Glutamatergic neuron (in vitro differentiated cells): Measurements from ENCODE around the gene POU6F1. TPM values are rescaled to one million over a fixed set of nuclear protein-coding genes. Genes with fewer than 3 reads are reported as not detected.

Source experiments
- DNase-seq: peaks from one replicate; pipeline ENCODE4 v3.0.0; 2022
- H3K27ac Mint-ChIP-seq: one replicate; pipeline ENCODE4 v1.8.0; 2020; ENCODE audit warnings: mild to moderate bottlenecking, mixed read lengths, inconsistent platforms; ENCODE audit not compliant: unreplicated experiment
- H3K27me3 Mint-ChIP-seq: one replicate; pipeline ENCODE4 v1.8.0; 2020; ENCODE audit warnings: mild to moderate bottlenecking, moderate library complexity, mixed read lengths, inconsistent platforms; ENCODE audit not compliant: unreplicated experiment
- H3K36me3 Mint-ChIP-seq: one replicate; pipeline ENCODE4 v1.8.0; 2020; ENCODE audit warnings: mild to moderate bottlenecking, mixed read lengths, inconsistent platforms; ENCODE audit not compliant: unreplicated experiment
- H3K4me1 Mint-ChIP-seq: one replicate; pipeline ENCODE4 v1.8.0; 2020; ENCODE audit warnings: mild to moderate bottlenecking, low read depth, mixed read lengths, inconsistent platforms; ENCODE audit not compliant: unreplicated experiment
- H3K4me3 Mint-ChIP-seq: one replicate; pipeline ENCODE4 v1.8.0; 2020; ENCODE audit warnings: mild to moderate bottlenecking, mixed read lengths, inconsistent platforms; ENCODE audit not compliant: unreplicated experiment
- H3K9me3 Mint-ChIP-seq: one replicate; pipeline ENCODE4 v1.8.0; 2020; ENCODE audit warnings: mild to moderate bottlenecking, moderate library complexity, mixed read lengths, inconsistent platforms; ENCODE audit not compliant: unreplicated experiment
- total RNA-seq: library from RNA; stranded (reverse); fragmentation: NEBNext Ultra II Directional; extraction: Animal tissue kit (Norgen Biotek cat#: 25700); gene quantifications from one replicate; pipeline ENCODE4 v1.2.1, GENCODE V29; 2021; ENCODE audit not compliant: unreplicated experiment
- TF ChIP-seq, protein P1 (sequence below): fragments of 200-600 bp; sonication (generic); IDR thresholded peaks from one replicate; pipeline ENCODE4 v1.5.0; 2021; ENCODE audit not compliant: partially characterized antibody, unreplicated experiment

POU6F1 gene
- total RNA-seq, 1 donor from 2014 or later, result 6.0 TPM

- Mint-ChIP-seq H3K9me3 (peaks cover 1% of the 10 kb centered on the region), H3K27me3 (peaks cover 2% of the 10 kb centered on the region), H3K4me1 (peaks cover 3% of the 10 kb centered on the region), H3K4me3 (no peak overlapping the region), H3K27ac (no peak overlapping the region), H3K36me3 (no peaks in the 10 kb centered on the region)
- TF ChIP-seq, protein P1, sequence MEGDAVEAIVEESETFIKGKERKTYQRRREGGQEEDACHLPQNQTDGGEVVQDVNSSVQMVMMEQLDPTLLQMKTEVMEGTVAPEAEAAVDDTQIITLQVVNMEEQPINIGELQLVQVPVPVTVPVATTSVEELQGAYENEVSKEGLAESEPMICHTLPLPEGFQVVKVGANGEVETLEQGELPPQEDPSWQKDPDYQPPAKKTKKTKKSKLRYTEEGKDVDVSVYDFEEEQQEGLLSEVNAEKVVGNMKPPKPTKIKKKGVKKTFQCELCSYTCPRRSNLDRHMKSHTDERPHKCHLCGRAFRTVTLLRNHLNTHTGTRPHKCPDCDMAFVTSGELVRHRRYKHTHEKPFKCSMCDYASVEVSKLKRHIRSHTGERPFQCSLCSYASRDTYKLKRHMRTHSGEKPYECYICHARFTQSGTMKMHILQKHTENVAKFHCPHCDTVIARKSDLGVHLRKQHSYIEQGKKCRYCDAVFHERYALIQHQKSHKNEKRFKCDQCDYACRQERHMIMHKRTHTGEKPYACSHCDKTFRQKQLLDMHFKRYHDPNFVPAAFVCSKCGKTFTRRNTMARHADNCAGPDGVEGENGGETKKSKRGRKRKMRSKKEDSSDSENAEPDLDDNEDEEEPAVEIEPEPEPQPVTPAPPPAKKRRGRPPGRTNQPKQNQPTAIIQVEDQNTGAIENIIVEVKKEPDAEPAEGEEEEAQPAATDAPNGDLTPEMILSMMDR, result no peak
- DNase-seq, result no peak
Observed at GRCh38 chr12:51199366-51199945, 18.4 kb downstream of the POU6F1 start.

DNA sequence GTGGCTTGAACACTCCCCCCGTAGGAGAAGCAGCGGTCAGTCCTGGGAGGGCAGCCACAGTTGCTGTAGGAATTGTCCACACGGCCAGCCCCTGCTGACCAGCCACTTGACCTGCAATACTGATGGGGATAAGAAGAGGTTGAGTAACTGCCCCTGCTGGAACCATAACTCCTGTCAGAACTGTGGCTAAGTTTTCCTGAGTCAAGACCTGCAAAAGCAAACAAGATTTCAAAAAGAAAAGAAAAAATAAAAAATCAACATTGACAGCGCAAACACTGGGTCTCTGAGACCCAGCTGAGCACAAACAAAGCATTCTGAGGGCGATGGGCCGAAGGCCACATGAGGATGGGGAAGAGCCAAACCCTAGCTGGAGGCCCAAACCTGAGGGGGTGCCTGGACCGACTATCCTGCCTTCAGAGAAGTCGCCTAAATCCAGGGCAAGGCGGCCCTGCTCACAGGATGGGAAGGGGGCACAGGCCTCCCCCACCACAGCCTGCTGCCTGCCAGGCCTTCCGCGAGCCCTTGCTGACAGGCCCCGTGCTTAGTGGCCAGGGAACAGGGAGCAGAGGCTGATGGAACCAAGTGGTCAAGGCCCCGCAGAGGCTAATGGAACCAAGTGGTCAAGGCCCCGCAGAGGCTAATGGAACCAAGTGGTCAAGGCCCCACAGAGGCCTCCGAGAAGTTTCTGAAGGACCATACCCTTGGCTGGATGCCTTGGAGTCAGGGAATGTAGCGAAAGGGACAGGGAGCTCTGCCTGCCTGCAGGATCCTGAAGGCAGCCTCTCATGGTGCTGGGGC, 19.1 kb downstream of the POU6F1 start:
- no peak overlapping the region for H3K27ac Mint-ChIP-seq
- TF ChIP-seq, protein P1, result no peak

GRCh38 chr12:51197736-51198567, 19.9 kb downstream of the POU6F1 start:
- peaks cover 1% of the 10 kb centered on the region for H3K9me3 Mint-ChIP-seq
- no peak overlapping the region for H3K27ac Mint-ChIP-seq
- no peaks in the 10 kb centered on the region for H3K36me3 Mint-ChIP-seq
- H3K4me1 Mint-ChIP-seq, result peaks cover 5% of the 10 kb centered on the region
- no peak overlapping the region for H3K4me3 Mint-ChIP-seq
- TF ChIP-seq, protein P1, result no peak
- H3K27me3 Mint-ChIP-seq, result peaks cover 2% of the 10 kb centered on the region
- no peak for DNase-seq

More for the DNA sequence above, 19.1 kb downstream of the POU6F1 start:
- DNase-seq, result no peak
- H3K36me3 Mint-ChIP-seq, result no peaks in the 10 kb centered on the region
- H3K27me3 Mint-ChIP-seq, result peaks cover 2% of the 10 kb centered on the region
- peaks cover 1% of the 10 kb centered on the region for H3K9me3 Mint-ChIP-seq
- no peak overlapping the region for H3K4me3 Mint-ChIP-seq
- peaks cover 3% of the 10 kb centered on the region for H3K4me1 Mint-ChIP-seq

DNA sequence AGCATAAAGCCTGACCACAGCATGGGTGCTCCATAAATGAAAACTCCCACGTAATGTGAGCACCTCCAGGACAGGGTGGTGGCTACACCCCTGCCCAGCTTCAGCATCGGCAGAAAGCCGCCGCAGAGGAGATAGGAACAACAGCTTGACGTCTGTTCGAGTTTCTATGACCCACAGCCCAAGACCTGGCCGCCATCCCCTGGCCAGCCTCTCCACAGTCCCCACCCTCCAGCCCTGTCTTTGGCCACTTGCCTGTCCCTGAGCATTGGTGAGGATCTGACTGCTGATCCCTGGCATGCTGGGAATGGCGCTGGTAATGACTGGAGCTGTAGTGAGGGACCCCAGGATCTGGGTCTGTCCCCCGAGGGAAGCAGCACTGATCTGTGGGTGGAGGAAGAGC, 21.3 kb downstream of the POU6F1 start:
- TF ChIP-seq, protein P1, result no peak
- Mint-ChIP-seq H3K4me3 (no peak overlapping the region), H3K4me1 (peaks cover 7% of the 10 kb centered on the region), H3K9me3 (peaks cover 1% of the 10 kb centered on the region), H3K27ac (no peak overlapping the region), H3K27me3 (peaks cover 2% of the 10 kb centered on the region), H3K36me3 (no peaks in the 10 kb centered on the region)
- no peak for DNase-seq
